Measurements from ENCODE around the gene AFG3L2. TPM values are rescaled to one million over a fixed set of nuclear protein-coding genes. Genes with fewer than 3 reads are reported as not detected.

The AFG3L2 gene
- total and polyA plus RNA-seq, 2 of the 13 experiments (the other 11 are each of a cell fraction or from before 2014, with no cell fraction given) = 28.6 to 86.9 TPM

GRCh38 chr18:12423820-12424219, 46.8 kb upstream of the AFG3L2 start:
- BruUV-seq (replicated peaks) = no TSS peak
- Histone ChIP-seq H4K20me1 (ENCODE audit: insufficient read depth, low read length) (no peaks in the 10 kb centered on the region), H2AFZ (ENCODE audit: low read length) (no peak overlapping the region), H3K4me2 (ENCODE audit: low read depth, low read length) (no peak overlapping the region), H3K79me2 (ENCODE audit: insufficient read depth, low read length) (peaks cover 2% of the 10 kb centered on the region), H3K27me3 (ENCODE audit: control insufficient read depth in 1 of 2, insufficient read depth in 2 of 2, low read length in 2 of 2) (no peaks in the 10 kb centered on the region), H3K36me3 (replicated peaks in 1 of 2; ENCODE audit: control insufficient read depth in 1 of 2, insufficient read depth in 2 of 2, low read length in 2 of 2) (peaks cover 2 to 12% of the 10 kb centered on the region in 2 experiments; a peak in 4 of 5 replicates), H3K4me1 (ENCODE audit: insufficient read depth, low read length) (peaks cover 32% of the 10 kb centered on the region), H3K27ac (ENCODE audit: extremely low read length, insufficient read depth, low read length) (no peak overlapping the region), H3K9ac (ENCODE audit: insufficient read depth, low read depth, low read length) (no peak overlapping the region), H3K9me3 (ENCODE audit: low read length) (no peaks in the 10 kb centered on the region), H3K4me3 (replicated peaks in 1 of 3; ENCODE audit: insufficient read depth in 1 of 3, low read depth in 2 of 3, low read length in 3 of 3) (no peak overlapping the region)
- in situ Hi-C loops (cut with HindIII; ENCODE audit: extremely low pct_ligation_motif_present, low pct_unique_long_range_greater_than_20kb) = no loop called here
- DNase-seq (ENCODE audit: low spot score) (no peak), FAIRE-seq (no peak), ATAC-seq (no peak)
- TF ChIP-seq XRCC5 (optimal IDR thresholded peaks at IDR 0.05; ENCODE audit: low read length) (no peak), SATB2 (CRISPR knock-in tag; IDR thresholded peaks at IDR 0.05) (no peak), ZNF503 (CRISPR knock-in tag; IDR thresholded peaks at IDR 0.05) (no peak), GZF1 (CRISPR knock-in tag; IDR thresholded peaks at IDR 0.05) (no peak), ZXDC (CRISPR knock-in tag; IDR thresholded peaks at IDR 0.05) (no peak), ZSCAN21 (CRISPR knock-in tag; IDR thresholded peaks at IDR 0.05; ENCODE audit: borderline replicate concordance) (no peak), ZNF17 (CRISPR knock-in tag; IDR thresholded peaks at IDR 0.05) (no peak), ZNF180 (CRISPR knock-in tag; IDR thresholded peaks at IDR 0.05; ENCODE audit: borderline replicate concordance, low read depth) (no peak), PCBP2 (optimal IDR thresholded peaks at IDR 0.05; ENCODE audit: low read depth, low read length, poor library complexity, severe bottlenecking) (no peak)
- POLR2A ChIA-PET = interaction anchor here (1.0 kb wide), 2 partner anchors 31 to 46 kb away, joined by 3 read pairs; partner anchors contain the start of gene AFG3L2
- WGBS (ENCODE audit: low lambda C conversion rate) = 76% methylated on average over 1 of the region's 5 CpGs
- CTCF ChIA-PET (ENCODE audit: low intra/inter-chr PET ratio, low total read pairs) = interaction anchor here (1.4 kb wide), 1 partner anchor 237 kb away, joined by 4 read pairs; no protein-coding TSS in a partner anchor
- intact Hi-C loops (cut with micrococcal nuclease; ENCODE audit: unreplicated experiment) = no loop called here

Data from HepG2 (cell line).